ENCODE results near the gene TRAPPC2L.
A peak's percentile ranks its signal among the peaks of the same experiment; 100 is the strongest.

Gene TRAPPC2L, protein sequence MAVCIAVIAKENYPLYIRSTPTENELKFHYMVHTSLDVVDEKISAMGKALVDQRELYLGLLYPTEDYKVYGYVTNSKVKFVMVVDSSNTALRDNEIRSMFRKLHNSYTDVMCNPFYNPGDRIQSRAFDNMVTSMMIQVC

DNA sequence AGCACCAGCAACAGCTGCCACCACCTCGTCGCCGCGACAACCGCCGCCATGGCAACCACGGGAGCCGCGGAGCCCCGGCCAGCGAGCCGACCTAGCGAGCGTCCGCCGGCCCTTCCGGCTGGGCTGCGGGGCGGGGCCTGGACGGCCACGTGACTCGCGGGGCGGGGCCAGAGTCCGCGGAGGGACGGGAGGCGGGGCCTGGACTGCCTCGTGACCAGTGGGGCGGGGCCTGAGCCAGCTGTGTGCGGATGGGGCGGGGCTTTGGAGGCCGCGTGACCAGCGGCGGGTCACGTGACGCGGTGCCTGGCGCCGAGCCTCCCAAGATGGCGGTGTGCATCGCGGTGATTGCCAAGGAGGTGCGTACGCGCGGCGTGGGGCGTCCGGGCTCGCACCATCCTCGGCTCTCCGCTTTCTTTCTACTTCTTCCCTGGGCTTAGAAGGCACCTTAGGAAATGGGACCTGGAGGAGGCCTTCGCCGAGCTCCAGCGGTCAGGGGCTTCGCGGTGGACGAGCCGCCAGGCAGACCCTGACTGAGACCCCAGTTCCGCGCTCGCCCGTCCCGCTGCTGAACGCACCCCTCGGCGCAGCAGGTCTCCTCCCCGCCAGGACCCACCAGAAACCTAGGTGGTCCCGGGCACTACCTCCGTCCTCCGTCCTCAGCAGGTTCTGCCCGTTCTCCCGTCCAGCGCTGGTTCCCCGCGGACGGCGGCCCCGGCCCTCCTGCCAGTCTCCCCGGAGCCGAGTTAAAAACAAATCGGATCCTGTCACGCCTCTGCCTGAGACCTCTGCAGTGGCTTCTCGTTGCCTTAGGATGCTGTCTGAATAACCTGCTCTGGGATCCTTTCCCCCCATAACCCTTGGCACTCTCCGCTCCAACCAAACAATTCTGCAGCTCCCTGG, at the start of gene TRAPPC2L, which contains the start of gene GALNS:
TSS of gene TRAPPC2L (plus strand) at position 300 of the 900 bp plus-strand sequence. CDS start at position 324, 24 bp downstream.
TSS of gene GALNS (minus strand) at position 120 of the 900 bp plus-strand sequence. CDS start at position 50, 70 bp downstream.
- DNase-seq, result peak; percentile 97

DNA sequence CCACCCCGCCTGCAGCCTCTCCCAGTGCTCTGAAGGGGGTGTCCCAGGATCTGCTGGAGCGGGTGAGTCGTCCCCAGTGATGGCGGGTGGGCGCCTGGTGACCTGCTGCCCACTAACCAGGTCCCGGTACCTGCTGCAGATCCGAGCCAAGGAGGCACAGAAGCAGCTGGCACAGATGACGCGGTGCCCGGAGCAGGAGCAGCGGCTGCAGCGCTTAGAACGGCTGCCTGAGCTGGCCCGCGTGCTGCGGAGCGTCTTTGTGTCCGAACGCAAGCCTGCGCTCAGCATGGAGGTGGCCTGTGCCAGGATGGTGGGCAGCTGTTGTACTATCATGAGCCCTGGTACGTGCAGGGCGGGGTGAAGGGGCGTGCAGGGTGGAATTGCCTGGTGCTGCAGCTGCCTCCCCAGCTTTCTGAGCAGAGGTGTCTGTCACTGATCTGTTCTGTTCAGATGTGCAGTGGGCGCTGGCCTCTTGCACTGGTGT, 49.7 kb upstream of the TRAPPC2L start:
- no peak for DNase-seq

DNA sequence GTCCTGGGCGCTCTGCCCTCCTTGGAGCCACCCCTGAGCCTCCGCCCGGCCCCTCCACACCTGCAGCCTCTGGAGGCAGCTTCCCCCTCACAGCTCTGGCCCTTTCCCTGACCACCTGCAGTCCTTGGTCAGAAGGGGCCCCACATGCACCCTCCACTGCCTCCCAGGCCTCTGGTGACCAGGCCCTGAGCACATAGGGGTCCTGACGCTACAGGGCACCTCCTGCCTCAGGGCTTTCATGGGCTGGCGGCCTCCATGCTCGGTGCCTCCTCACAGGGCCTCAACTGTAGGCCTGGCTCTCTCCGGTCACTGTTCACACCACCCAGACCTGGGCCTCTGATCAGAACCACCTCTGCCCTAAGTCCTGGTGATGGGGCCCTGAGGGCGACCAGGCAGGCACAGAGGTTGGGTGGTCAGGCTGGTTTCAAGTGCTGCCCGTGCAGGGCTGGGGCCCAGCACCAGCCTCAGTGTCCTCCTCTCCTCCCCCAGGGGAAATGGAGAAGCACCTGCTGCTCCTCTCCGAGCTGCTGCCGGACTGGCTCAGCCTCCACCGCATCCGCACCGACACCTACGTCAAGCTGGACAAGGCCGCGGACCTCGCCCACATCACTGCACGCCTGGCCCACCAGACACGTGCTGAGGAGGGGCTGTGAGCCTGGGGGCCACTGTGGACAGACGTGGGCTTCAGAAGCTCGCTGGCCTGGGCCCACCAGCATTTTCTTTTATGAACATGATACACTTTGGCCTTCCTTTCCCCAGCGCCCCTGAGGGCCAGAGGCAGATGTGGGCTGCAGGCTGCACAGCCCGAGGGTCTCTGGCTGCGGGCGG, 49.1 kb upstream of the TRAPPC2L start:
- no peak for DNase-seq

DNA sequence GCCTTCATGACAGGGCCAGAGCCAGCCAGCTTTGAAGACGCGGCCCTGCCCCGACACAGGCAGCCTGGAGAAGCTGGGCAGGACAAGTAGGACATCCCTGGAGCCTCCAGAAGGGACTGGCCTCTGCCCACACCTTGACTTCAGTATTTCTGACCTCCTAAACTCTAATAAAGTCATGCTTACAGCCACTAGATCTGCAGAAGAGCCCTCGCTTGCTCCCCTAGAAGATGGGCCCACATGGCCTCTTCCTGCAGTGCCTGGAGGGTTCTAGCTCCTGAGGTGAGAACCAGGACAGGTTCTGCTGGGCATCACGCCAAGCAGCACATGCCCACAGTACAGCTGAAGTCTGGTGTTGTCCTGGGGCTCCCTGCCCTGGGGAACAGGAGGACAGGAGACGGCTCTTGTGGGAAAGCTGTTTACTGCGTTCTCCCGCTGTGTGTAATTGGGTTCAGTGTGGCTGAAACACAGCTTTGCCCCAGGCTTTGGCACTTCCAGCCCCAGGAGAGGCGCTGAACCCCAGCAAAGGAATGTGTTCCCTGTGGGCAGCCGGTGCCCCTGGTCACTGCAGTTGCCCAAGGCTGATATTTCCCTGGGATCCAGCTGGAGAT, 47.8 kb upstream of the TRAPPC2L start:
- no peak for DNase-seq

DNA sequence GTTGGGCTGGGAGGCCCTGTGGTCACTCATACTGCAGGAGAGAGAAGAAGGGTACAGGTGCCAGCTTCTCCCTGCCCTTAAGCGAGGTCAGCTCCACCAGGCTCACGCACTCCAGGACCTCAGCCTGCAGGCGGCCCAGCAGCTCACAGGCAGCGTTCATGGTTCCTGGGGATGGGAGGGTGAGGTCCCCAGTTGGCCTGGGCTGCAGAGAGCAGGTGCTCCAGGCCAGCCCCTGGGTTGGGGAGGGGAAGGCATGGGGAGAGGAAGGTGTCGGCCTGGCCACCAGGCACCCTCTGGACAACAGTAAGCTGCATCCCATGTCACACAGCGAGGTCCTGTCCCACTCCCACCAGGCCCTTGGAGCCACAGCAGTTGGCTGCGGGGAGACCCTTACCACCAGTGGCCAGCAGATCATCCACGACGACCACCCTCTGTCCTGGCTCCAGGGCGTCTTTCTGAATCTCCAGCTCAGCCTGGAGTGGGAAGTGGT, 47.2 kb upstream of the TRAPPC2L start:
- DNase-seq, result no peak

DNA sequence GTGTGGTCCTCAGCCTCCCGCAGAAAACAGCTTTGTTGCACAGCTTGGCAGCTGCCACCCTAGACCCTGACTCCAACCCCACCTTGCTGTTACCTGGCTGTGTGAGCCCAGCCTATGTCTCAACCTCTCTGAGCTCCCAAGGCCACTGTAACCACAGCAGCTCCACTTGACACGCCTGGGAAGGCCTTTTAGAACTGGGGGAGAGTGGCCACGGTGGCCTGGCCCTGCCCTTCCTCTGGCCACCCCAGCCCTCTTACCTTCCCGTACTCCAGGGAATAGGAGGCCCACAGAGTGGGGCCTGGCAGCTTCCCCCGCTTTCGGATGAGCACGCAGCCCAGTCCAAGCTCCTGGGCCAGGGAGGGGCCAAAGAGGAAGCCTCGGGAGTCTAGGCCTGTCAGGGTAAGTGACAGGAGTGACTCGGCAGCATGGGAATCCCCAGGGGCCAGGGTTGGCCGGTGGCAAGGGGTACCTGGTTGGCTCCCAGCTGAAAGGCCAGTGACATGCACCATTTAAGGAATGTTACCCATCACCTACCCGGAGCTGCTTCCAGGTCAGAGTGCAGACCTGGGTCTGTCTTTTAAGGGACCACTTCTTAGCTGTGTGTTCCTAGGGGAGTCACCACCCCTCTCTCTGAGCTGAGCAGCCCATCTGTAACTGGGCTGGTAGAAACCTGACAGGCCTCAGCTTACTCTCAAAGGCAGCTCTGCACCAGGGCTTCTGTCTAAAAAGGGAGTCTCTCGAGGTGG, 46.6 kb upstream of the TRAPPC2L start:
- no peak for DNase-seq

DNA sequence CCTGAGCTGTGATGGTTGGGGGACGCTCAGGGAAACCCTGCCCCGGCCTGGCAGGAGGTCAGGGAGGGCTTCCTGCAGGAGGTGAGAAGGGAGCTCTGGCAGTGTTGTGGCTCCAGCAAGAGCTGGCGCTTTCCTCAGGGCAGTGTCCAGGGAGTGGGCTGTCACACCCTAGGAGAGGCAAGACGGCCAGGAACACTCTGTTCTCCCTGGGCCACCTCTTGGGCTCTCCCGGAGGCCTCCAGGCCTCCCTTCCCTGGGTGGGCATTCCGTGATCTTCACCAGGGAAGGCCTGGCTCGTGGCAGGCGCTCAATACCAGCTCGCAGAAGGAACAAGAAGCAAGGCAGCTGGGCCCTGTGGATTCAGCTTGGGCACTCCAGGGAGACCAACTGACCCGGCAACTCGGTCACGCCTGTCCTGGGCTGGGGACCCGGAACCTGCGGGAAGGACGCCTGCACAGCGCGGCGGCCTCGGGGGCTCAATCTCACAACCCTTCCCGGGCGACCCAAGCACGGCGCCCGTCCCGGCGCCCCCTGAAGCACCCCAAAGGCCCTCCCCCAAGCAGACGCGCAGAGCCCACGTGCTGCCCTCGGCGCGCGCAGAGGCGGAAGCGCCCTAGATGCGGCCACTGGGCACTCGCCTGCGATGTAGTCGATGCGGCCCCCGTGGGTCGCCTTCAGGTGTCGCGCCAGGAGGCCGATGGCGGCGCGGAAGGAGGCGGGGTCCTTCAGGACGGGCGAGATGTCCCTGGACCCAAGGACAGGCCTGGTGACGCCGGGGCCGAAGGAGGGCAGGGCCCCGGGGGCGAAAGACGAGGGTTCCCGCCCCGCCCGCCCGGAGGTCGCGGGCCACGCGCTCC, 45.8 kb upstream of the TRAPPC2L start:
- peak; percentile 67 for DNase-seq

DNA sequence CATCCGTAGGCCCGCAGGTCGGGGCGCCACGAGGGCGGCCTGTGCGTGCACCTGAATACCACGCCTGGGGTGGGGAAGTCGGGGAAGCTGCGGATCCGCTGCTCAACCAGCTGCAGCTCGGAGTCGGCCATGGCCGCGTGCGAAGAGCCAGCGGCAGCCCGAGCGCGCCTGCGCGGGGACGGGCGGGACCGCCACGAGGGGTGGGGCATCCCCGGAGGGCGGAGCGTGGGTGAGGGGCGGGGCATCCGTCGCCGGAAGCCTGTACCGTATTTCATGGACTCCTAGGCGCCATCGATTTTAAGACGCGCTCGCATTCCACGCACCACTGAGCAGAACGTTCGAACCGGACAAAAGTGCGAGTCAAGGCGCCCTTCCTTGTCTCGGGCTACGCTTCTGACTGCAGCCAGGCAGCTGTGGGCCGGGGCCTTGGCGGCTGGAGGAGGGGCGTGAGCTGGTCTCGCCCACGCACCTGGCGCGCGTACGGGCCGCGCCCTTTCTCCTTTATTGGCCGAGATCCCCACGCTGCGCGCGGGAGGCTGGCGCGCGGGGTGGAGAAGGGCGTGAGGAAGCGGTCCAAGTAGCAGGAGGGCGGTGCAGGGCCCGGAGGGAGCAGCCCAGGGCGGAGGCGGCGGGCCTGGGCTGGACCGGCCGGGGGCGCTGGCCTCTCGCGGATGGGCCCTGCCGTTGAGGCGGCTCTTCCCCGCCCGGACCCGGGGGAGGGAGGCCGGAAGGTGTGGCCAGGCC, 45.0 kb upstream of the TRAPPC2L start, which contains the start of gene APRT:
TSS of gene APRT (minus strand) at position 160 of the 744 bp plus-strand sequence. CDS start at position 131, 29 bp downstream.
- peak; percentile 96 for DNase-seq

DNA sequence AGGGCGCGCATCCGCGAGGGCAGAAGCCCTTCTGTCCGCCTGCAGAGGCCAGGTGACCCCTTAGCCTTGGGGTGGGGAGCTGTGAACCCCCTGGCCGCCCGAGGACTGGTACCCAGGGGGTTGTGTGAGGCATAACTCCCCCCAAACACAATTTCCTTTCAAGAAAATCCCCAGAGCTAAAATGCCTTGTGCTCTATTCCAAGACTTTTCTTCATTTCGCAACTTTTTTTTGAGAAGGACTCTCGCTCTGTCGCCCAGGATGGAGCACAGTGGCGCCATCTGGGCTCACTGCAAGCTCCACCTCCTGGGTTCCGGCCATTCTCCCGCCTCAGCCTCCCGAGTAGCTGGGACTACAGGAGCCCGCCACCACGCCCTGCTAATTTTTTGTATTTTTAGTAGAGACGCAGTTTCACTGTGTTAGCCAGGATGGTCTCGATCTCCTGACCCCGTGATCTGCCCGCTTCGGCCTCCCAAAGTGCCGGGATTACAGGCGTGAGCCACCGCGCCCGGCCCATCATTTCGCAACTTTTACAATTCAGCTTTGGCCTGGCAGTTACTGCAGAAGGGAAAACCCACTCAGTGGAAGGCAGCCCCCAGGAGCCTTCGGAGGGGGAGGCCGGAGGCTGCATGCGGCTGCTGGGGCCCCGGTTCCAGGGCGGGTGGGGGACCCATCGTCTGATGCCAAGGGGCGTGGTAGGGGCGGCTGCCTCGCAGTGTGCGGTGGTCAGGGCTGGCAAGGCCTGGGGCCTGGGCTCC, 44.2 kb upstream of the TRAPPC2L start:
- DNase-seq, result no peak

DNA sequence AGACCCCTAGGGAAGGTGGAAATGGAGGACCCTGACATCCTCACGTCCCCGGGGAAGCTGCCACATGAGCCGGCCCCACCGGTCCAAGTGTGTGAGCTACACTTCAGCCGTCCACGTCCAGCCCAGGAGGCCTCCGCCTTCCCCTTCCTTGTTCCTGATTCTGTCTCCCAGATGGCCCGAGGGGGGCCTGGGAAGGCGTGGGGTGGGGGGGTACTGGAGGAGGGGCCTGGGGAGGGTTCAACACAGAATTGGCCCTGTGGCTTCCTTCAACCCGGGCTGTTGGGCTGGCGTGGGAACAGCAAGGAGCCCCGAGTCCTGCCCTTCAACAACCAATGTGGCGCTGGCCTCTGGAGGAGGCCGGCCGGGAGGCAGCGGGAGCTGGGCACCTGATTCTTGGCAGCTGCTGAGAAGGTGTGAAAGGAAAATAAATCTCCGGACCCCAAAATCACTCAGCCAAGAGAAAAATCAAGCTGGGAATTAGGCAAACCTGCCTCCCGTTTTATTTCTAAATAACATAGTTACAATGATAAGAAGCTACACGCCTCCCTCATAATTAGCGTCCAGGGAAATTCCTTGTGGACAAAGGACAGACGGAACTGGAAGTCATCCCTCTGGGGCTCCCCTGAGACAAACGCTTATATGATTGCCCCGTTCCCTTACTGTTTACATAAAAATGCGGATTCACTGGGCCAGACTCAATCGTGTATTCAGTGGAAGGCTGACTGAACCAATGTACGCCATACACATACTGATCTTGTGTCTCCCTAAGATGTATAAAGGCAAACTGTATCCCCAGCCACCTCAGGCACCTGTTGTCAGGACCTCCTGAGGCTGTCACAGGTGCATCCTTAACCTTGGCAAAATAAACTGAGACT, 43.4 kb upstream of the TRAPPC2L start:
- DNase-seq, result no peak

DNA sequence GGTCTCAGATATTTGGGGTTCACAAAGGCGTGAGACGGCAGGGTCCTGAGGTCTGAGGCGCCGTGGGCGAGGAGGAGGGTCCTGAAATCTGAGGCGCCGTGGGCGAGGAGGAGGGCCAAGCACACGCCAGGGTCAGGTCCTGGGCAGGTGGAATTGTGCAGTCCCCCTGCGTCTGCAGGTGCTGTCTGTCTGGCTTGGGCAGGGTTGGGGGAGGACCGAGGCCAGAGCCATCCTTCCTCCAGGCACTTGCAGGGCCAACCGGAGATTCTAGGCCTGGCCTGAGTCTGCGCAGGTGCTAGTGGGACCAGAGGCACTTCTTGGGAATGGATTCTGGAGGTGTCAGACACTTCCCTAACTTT, 42.8 kb upstream of the TRAPPC2L start:
- no peak for DNase-seq

DNA sequence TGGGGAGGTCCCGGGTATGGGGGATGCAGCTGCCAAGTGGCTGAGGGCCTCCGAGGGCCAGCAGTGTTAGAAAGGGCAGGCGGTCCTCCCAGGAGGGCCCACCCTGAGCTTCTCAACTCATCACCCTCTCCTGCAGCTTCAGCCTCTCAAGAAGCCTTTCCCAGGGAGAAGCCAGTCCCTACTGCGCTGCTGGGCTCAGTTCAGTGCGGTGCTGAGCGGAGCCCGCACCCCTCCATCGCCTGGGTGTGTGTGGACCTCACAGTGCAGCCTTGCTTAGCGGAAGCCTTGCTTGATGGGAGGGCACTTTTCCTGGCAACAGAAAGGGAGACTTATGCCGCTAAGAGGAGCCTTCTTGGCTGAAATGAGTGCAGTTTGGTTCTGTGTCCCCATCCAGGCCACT, 41.7 kb upstream of the TRAPPC2L start:
- no peak for DNase-seq

DNA sequence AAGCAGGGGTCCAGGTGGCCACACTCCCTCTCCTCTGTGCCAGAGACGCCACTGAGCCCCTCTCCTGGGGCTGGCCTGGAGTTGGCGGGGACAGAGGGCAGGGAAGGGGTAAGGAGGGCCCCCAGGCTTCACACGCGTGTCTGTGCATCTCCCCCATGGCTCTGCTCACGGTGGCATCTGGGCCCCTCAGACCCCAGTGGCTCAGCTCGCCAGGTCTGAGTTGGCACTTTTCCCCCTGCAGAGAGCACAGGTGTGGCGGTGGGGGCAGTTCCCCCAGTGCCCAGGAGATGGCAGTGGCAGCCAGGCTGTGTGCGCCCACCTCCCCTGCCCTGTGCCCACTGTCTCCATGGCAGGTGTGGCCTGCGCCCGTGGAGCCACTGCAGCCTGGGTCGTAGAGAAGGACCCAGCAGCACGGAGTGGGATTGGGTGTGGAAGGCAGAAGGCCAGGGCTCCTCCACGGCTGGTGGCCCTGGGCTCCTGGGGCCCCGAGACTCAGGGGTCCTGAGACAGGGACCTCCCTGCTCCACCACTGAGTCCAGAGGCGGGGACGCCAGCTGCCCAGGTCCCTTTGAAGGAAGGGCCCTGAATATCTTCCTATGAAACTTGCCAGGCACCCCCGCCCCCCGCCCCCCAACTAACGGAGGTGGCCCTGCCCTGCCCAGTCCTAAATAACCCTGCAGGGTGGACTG, 40.9 kb upstream of the TRAPPC2L start:
- peak; percentile 61 for DNase-seq

DNA sequence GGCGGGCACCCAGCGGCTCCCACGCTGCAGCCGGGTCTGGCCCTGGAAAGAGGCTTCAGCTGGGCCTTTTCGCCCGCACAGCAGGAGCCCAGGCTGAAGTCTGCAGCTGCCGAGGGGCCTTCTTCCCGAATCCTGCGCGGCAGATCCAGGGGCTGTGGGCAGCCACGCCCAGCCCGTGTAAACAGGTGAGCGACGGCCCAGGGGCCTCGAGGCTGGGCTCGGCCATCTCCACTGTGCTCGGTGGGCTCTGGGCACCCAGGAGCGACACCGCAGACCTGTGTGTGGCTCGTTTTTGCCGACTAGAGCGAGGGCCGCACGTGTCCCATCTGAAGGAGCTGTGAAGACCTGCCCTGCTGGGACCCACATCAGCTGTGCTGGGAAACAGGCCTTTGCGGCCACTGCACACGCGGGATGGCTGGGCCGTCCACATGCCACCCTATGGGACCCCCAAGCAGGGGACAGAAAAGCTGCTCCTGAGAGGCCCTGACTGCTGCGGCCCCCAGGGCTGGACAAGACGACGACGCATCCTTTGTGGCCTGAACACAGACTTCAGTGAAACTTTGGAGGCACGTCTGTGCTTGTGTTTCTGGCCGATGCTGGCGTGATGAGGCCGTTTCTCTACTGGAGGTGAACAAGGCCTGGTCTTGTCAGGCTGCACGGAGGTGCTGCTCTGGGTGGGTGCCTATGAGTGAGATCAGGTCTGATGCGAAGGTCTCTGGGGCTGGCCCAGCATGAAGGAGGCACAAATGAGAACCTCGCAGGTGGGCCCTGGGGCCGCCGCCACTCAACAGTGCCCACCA, 40.0 kb upstream of the TRAPPC2L start:
- no peak for DNase-seq

DNA sequence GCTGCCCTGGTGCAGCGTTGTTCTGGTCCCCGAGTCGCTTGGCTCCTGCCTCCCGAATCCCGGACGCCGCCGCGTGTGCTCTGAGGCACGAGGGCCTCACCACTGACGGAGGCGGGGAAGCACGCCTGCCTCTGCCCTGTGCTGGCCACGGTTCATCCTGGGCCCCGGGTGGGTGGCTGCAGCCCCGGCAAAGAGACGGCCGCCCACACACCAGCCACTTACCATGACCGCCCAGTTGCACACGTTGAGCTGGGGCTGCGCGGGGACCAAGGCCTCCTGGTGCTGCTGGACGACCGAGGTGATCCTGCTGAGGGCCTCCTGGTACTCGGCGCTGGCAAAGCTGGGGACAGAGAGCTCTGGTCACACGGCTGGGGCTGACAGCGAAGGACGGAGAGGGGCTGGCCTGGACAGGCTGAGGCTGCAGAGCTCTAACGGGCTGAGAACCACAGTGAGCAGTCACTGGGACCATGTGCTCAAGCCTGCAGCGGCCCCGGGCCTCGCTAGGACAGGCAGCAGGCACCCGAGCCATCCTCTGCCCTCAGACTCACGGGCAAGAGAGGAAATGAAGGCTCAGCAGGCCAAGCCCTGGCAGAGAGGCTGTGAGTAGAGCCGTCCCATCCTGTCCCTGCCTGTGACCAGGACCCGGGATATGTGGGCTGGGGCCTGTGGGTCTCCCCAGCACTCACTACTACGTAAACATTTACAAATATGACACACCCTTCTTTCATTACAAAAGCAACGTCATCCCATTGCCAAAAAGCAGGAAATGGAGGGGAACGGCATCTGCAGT, 38.9 kb upstream of the TRAPPC2L start:
- DNase-seq, result no peak

DNA sequence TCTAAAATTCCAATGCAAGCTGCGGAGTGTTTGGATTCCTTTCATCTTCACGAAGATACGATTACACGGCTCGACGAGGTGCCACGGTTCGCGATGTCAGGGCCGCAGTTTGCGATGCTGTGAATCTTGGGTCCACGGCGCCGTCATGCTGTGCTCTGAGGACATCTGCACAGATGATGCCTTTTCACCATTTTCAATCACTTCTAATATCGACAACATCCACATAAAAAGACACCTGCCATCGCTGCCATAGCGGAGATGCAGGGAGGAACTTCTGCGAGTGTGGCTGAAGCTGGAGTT, 38.4 kb upstream of the TRAPPC2L start:
- DNase-seq, result no peak
